Transverse colon (tissue), 4 donors: ENCODE results near the gene TAF4.

Source experiments
- POLR2A ChIP-seq: fragments of 450-650 bp; IDR thresholded peaks from one replicate; pipeline ENCODE4 v1.6.1; 2016; ENCODE audit warnings: antibody characterized with exemption, mild to moderate bottlenecking, moderate library complexity
- POLR2AphosphoS5 ChIP-seq, 3 donors: sonication (generic); formaldehyde crosslinking; IDR thresholded peaks; one replicate each; pipeline ENCODE4 v1.6.1; 2016; ENCODE audit warnings: antibody characterized with exemption in 3 of 3
- TF ChIP-seq, protein P1 (sequence below), 5 experiments: fragments of 200-600 bp in 3 of 5; fragments of 450-650 bp in 2 of 5; sonication (generic) in 3 of 5; IDR thresholded peaks; 1 replicate in 2 of 5; 2 replicates in 3 of 5; pipeline ENCODE4 v1.5.1; 2016 to 2017; ENCODE audit warnings: antibody characterized with exemption in 5 of 5, inconsistent platforms in 3 of 5, mild to moderate bottlenecking in 2 of 5, moderate library complexity in 1 of 5

DNA sequence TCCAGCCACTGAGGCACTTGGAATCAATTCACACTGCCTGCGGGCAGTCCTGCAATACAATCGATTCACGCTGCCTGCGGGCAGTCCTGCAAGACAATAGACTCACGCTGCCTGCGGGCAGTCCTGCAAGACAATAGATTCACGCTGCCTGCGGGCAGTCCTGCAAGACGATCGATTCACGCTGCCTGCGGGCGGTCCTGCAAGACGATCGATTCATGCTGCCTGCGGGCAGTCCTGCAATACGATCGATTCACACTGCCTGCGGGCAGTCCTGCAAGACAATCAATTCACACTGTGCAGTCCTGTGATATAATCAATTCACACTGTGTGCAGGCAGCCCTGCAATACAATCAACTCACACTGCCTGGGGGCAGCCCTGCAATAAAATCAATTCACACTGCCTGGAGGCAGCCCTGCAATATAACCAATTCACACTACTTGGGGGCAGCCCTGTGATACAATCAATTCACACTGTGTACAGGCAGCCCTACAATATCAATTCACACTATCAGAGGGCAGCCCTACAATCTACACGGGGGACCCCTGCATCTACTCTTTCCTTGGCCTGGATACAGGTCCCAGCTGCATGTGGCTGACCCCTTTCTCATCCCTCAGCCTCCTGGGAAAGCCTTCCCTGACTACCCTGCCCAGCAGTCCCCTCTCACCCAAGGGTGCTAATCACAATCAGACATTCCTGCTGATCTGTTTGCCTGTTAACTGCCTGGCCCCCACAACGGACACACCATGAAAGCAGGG lies 10.4 kb downstream of the TAF4 start:
- TF ChIP-seq, protein P1, sequence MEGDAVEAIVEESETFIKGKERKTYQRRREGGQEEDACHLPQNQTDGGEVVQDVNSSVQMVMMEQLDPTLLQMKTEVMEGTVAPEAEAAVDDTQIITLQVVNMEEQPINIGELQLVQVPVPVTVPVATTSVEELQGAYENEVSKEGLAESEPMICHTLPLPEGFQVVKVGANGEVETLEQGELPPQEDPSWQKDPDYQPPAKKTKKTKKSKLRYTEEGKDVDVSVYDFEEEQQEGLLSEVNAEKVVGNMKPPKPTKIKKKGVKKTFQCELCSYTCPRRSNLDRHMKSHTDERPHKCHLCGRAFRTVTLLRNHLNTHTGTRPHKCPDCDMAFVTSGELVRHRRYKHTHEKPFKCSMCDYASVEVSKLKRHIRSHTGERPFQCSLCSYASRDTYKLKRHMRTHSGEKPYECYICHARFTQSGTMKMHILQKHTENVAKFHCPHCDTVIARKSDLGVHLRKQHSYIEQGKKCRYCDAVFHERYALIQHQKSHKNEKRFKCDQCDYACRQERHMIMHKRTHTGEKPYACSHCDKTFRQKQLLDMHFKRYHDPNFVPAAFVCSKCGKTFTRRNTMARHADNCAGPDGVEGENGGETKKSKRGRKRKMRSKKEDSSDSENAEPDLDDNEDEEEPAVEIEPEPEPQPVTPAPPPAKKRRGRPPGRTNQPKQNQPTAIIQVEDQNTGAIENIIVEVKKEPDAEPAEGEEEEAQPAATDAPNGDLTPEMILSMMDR (IDR thresholded peaks at IDR 0.05), result no peak
- no peak for TF ChIP-seq POLR2AphosphoS5 (IDR thresholded peaks at IDR 0.05)
- TF ChIP-seq POLR2A, result no peak
